ENCODE data around the gene NADSYN1.

Gene NADSYN1

GRCh38 chr11:71485063-71485399, 32.0 kb downstream of the NADSYN1 start:
- Mint-ChIP-seq H3K27ac (no peak overlapping the region), H3K9me3 (no peaks in the 10 kb centered on the region), H3K27me3 (ENCODE audit: low read depth) (no peaks in the 10 kb centered on the region), H3K36me3 (ENCODE audit: low read depth) (peaks cover 63% of the 10 kb centered on the region), H3K4me1 (peaks cover 20% of the 10 kb centered on the region), H3K4me3 (no peak overlapping the region)
- TF ChIP-seq CTCF (IDR thresholded peaks at IDR 0.05; ENCODE audit: unreplicated experiment in 3 of 3): no peak

GRCh38 chr11:71485466-71485865, 32.5 kb downstream of the NADSYN1 start:
- TF ChIP-seq CTCF (IDR thresholded peaks at IDR 0.05; ENCODE audit: unreplicated experiment in 3 of 3): no peak
- peaks cover 61% of the 10 kb centered on the region for H3K36me3 Mint-ChIP-seq (ENCODE audit: low read depth)
- no peak overlapping the region for H3K27ac Mint-ChIP-seq
- no peaks in the 10 kb centered on the region for H3K27me3 Mint-ChIP-seq (ENCODE audit: low read depth)
- H3K4me1 Mint-ChIP-seq: peaks cover 20% of the 10 kb centered on the region
- H3K9me3 Mint-ChIP-seq: no peaks in the 10 kb centered on the region
- H3K4me3 Mint-ChIP-seq: no peak overlapping the region

GRCh38 chr11:71486320-71486719, 33.3 kb downstream of the NADSYN1 start:
- no peaks in the 10 kb centered on the region for H3K27me3 Mint-ChIP-seq (ENCODE audit: low read depth)
- no peak overlapping the region for H3K27ac Mint-ChIP-seq
- peaks cover 61% of the 10 kb centered on the region for H3K36me3 Mint-ChIP-seq (ENCODE audit: low read depth)
- H3K4me1 Mint-ChIP-seq: peaks cover 20% of the 10 kb centered on the region
- TF ChIP-seq CTCF (IDR thresholded peaks at IDR 0.05; ENCODE audit: unreplicated experiment in 3 of 3): no peak
- H3K4me3 Mint-ChIP-seq: no peak overlapping the region
- no peaks in the 10 kb centered on the region for H3K9me3 Mint-ChIP-seq

- peak overlapping the region; percentile 38 to 72 (median 51) for H3K27ac Mint-ChIP-seq
- TF ChIP-seq CTCF (IDR thresholded peaks at IDR 0.05; ENCODE audit: unreplicated experiment in 3 of 3): no peak
- H3K27me3 Mint-ChIP-seq (ENCODE audit: low read depth): no peaks in the 10 kb centered on the region
- H3K4me1 Mint-ChIP-seq: peaks cover 20% of the 10 kb centered on the region
- peaks cover 60% of the 10 kb centered on the region for H3K36me3 Mint-ChIP-seq (ENCODE audit: low read depth)
- no peaks in the 10 kb centered on the region for H3K9me3 Mint-ChIP-seq
- no peak overlapping the region for H3K4me3 Mint-ChIP-seq
Observed at GRCh38 chr11:71488681-71489270, 35.8 kb downstream of the NADSYN1 start.

GRCh38 chr11:71489311-71490043, 36.5 kb downstream of the NADSYN1 start:
- Mint-ChIP-seq H3K27ac (peak overlapping the region in 2 of 3 experiments; percentile 24 to 51), H3K9me3 (no peaks in the 10 kb centered on the region), H3K36me3 (ENCODE audit: low read depth) (peaks cover 58% of the 10 kb centered on the region), H3K27me3 (ENCODE audit: low read depth) (no peaks in the 10 kb centered on the region), H3K4me3 (no peak overlapping the region), H3K4me1 (peaks cover 20% of the 10 kb centered on the region)
- no peak for TF ChIP-seq CTCF (IDR thresholded peaks at IDR 0.05; ENCODE audit: unreplicated experiment in 3 of 3)

Measured in nephron (organoid).